Astrocyte (in vitro differentiated cells and primary cell): ENCODE measurements around the gene TTC8.

Source experiments
- EZH2 ChIP-seq: IDR thresholded peaks from 2 replicates; pipeline ENCODE4 v1.6.1; 2012; ENCODE audit warnings: mild to moderate bottlenecking, low read length, inconsistent platforms; ENCODE audit not compliant: insufficient read depth
- TF ChIP-seq, protein P1 (sequence below): IDR thresholded peaks from 2 replicates; pipeline ENCODE4 v1.5.1; 2011; ENCODE audit warnings: low read depth, mild to moderate bottlenecking, inconsistent platforms, low read length, moderate library complexity; ENCODE audit not compliant: insufficient read depth

- TF ChIP-seq, protein P1, sequence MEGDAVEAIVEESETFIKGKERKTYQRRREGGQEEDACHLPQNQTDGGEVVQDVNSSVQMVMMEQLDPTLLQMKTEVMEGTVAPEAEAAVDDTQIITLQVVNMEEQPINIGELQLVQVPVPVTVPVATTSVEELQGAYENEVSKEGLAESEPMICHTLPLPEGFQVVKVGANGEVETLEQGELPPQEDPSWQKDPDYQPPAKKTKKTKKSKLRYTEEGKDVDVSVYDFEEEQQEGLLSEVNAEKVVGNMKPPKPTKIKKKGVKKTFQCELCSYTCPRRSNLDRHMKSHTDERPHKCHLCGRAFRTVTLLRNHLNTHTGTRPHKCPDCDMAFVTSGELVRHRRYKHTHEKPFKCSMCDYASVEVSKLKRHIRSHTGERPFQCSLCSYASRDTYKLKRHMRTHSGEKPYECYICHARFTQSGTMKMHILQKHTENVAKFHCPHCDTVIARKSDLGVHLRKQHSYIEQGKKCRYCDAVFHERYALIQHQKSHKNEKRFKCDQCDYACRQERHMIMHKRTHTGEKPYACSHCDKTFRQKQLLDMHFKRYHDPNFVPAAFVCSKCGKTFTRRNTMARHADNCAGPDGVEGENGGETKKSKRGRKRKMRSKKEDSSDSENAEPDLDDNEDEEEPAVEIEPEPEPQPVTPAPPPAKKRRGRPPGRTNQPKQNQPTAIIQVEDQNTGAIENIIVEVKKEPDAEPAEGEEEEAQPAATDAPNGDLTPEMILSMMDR = no peak
- TF ChIP-seq EZH2 = no peak
Measured at GRCh38 chr14:88877192-88877591, 52.7 kb downstream of the TTC8 start.
